Ishikawa (cell line): ENCODE measurements around the gene ANKS6.

Experiments used
- CEBPB ChIP-seq: IDR thresholded peaks from 2 replicates; pipeline ENCODE4 v1.6.1; 2012
- CREB1 ChIP-seq: IDR thresholded peaks from 2 replicates; pipeline ENCODE4 v1.6.1; 2012; ENCODE audit warnings: low read depth
- EGR1 ChIP-seq: IDR thresholded peaks from 2 replicates; pipeline ENCODE4 v1.6.1; 2012
- EP300 ChIP-seq: IDR thresholded peaks from 2 replicates; pipeline ENCODE4 v1.6.1; 2012; ENCODE audit warnings: borderline replicate concordance
- FOXM1 ChIP-seq: IDR thresholded peaks from 2 replicates; pipeline ENCODE4 v1.6.1; 2012; ENCODE audit warnings: low read depth, borderline replicate concordance
- NFIC ChIP-seq: IDR thresholded peaks from 2 replicates; pipeline ENCODE4 v1.6.1; 2012
- RAD21 ChIP-seq: IDR thresholded peaks from 2 replicates; pipeline ENCODE4 v1.6.1; 2012; ENCODE audit warnings: low read depth
- REST ChIP-seq: IDR thresholded peaks from 2 replicates; pipeline ENCODE4 v1.6.1; 2012; ENCODE audit warnings: low read depth, mild to moderate bottlenecking
- TAF1 ChIP-seq: IDR thresholded peaks from 2 replicates; pipeline ENCODE4 v1.6.1; 2012; ENCODE audit warnings: low read depth, mild to moderate bottlenecking
- TCF12 ChIP-seq: IDR thresholded peaks from 2 replicates; pipeline ENCODE4 v1.6.1; 2012; ENCODE audit warnings: low read depth
- TEAD4 ChIP-seq: IDR thresholded peaks from 2 replicates; pipeline ENCODE4 v1.6.1; 2012
- YY1 ChIP-seq: IDR thresholded peaks from 2 replicates; pipeline ENCODE4 v1.6.1; 2012; ENCODE audit warnings: low read depth
- ZBTB7A ChIP-seq: IDR thresholded peaks from 2 replicates; pipeline ENCODE4 v1.6.1; 2012; ENCODE audit warnings: low read depth
- TF ChIP-seq, protein P1 (sequence below): IDR thresholded peaks from 2 replicates; pipeline ENCODE4 v1.6.1; 2012
- TF ChIP-seq, protein P2 (sequence below): IDR thresholded peaks from 2 replicates; pipeline ENCODE4 v1.6.1; 2012

Gene ANKS6

DNA sequence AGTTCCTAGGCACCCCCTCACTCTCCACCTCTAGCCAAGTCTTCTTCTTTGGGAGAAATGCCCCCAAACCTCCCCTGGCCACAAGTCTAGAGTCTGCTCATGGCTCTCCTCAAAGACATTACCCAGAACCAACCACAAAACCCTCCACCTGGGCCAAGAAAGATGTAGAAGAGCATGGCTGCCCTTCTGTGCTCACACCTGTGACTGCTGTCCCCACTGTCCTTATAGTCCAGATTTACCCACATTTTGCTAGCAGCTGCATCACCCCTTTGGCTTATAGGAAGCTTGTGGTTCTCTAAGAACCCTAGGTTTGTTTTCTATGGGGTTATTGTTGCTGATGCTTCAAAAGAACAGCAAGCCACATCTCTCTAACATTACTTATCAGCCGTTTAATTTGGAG is 81.5 kb downstream of the ANKS6 start:
- TF ChIP-seq, protein P1, sequence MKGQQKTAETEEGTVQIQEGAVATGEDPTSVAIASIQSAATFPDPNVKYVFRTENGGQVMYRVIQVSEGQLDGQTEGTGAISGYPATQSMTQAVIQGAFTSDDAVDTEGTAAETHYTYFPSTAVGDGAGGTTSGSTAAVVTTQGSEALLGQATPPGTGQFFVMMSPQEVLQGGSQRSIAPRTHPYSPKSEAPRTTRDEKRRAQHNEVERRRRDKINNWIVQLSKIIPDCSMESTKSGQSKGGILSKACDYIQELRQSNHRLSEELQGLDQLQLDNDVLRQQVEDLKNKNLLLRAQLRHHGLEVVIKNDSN: no peak
- TF ChIP-seq TEAD4 (no peak), CEBPB (no peak), CREB1 (no peak), ZBTB7A (no peak), YY1 (no peak), REST (no peak), NFIC (no peak), TAF1 (no peak), TCF12 (no peak), EGR1 (no peak), RAD21 (no peak), EP300 (no peak)
- TF ChIP-seq, protein P2, sequence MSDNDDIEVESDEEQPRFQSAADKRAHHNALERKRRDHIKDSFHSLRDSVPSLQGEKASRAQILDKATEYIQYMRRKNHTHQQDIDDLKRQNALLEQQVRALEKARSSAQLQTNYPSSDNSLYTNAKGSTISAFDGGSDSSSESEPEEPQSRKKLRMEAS: no peak

DNA sequence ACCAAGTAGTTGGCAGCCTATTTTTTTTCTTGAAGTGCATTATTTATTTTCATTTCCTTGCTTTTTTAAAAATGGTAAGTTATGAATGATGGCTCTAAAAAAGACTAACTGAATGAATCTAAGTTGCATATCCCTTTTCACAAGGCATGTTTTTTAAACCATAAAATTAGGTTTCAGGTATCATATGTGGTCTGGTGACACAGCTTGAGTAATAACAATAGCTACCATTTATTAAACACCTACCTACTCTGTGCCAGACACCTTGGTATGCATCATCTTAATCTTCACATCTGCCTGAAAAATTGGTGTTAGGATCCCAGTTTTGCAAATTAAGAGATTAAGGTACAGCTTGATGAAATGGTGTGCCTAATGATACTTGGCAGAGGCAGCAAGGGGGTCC is 83.4 kb downstream of the ANKS6 start:
- TF ChIP-seq FOXM1: no peak
- TF ChIP-seq EP300: no peak
- no peak for TF ChIP-seq NFIC
- TF ChIP-seq, protein P1: no peak
- no peak for TF ChIP-seq CREB1
- TF ChIP-seq ZBTB7A: no peak
- TF ChIP-seq EGR1: no peak
- TF ChIP-seq CEBPB: no peak
- TF ChIP-seq REST: no peak
- TF ChIP-seq, protein P2: no peak
- no peak for TF ChIP-seq TAF1
- no peak for TF ChIP-seq TCF12
- TF ChIP-seq RAD21: no peak
- TF ChIP-seq YY1: no peak
- no peak for TF ChIP-seq TEAD4

DNA sequence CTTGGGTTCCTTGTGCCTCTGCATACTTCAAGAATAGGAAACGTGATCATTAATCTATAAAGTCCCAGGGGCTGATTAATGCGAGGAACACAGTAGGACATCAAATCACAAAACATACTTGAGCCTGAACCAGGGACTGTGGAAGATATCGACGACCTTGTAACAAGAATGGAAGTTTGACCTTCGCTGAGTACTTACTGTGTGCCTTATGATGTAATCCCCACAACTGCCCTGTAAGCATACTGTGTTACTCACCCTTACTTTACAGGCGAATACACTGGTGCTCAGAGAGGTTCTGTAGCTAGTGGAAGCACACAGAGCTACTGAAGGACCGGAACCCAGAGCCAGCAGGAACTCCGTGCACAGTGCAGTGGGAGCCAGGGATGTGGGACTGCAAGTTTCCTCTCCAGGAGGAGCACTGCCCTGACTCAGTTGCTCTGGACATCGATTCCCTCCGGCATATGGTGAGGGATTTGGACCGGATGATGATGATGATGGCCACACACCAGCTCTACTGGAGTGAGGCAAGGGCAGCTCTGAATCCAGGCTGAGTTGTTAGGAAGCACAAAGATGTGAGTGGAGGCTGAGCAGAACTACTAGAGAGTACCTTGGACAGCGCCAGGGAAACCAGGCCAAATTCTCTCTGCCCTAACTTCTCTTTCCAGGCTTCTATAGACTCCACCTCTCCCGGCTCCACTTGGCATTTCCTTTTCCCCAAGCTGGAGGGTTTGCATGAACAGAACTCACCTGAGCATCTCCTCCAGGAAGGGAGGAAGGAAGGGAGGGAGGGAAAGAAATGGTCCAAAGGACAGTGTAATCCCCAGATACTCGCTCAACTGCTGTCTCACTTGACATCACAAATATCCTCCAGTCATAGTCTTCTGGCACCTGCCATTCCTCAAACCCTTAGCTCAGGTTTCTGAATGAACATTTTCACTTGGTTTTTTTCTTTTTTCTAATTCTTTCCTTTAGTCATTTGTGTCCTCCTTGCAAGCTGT is 86.1 kb downstream of the ANKS6 start:
- TF ChIP-seq FOXM1 (no peak), YY1 (no peak), ZBTB7A (no peak), EP300 (no peak), NFIC (peak; percentile 39; the same call in 1 of the 2 replicates), TEAD4 (no peak), TCF12 (no peak), CEBPB (no peak), REST (peak; percentile 93), CREB1 (no peak), TAF1 (no peak), RAD21 (no peak), EGR1 (no peak)
- TF ChIP-seq, protein P2: no peak
